ENCODE measurements around the gene PLXNB1.

- TF ChIP-seq CTCF (IDR thresholded peaks at IDR 0.05; ENCODE audit: low read depth, low read length) (no peak), POLR2A (IDR thresholded peaks at IDR 0.05; ENCODE audit: extremely low read depth, insufficient read length) (no peak), MYC (IDR thresholded peaks at IDR 0.05; ENCODE audit: low read depth, low read length) (no peak)
- TF ChIP-seq, protein P1, sequence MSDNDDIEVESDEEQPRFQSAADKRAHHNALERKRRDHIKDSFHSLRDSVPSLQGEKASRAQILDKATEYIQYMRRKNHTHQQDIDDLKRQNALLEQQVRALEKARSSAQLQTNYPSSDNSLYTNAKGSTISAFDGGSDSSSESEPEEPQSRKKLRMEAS (IDR thresholded peaks at IDR 0.05; ENCODE audit: low read depth, low read length): no peak
Observed at GRCh38 chr3:48418140-48418539, 11.7 kb downstream of the PLXNB1 start.
